GM18520 (cell line): ENCODE results near the gene RTP5.
"Not testable (repeated sequence)": the region's sequence is repeated elsewhere in the genome, so short reads cannot be mapped to it uniquely, and the experiment has no call there.

Source experiments
- ATAC-seq: cut with Tn5 transposase; IDR thresholded peaks from one replicate; pipeline ENCODE4 v1.9.1; 2021; ENCODE audit not compliant: unreplicated experiment

RTP5 gene

DNA sequence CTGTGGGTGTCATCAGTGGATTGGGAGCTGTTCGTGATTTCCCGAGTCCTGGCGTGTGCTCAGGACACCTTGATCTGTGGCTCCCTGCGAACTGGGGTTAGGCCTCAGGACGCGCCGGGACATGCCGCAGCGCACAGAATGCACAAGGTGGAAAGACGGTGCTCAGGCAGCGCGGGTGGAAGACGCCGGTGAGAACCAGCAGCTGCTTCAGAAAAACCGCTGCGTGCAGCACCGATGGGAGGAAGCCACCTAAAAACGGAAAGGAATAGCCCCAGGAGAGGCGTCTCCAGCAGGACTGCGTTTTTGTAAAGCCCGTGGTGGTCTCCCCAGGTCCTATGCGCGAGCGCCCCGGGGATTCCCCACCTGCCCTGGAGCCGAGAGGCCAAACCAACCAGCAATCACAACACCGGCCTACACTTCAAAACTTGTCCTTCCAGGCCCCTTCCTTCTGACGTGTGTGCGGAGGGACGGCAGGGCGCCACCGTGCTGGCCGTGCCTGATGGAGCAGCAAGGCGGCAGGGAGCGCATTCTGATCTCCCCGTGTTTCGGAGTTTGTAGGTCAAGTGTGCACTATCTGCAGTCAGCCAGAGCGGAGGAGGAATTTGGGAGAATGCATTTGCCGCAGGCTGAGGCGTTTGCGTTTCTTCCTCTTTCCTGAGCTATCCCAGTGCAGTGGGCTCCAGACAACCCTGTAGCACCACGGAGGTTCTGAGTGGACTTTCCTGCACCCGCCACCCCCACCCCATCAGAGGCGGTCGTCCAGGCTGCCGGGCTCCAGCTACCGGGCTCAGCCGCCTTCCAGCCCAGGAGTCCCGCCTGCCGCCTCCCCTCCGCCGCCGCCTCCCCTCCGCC is 32.2 kb downstream of the RTP5 start:
- no peak for ATAC-seq

DNA sequence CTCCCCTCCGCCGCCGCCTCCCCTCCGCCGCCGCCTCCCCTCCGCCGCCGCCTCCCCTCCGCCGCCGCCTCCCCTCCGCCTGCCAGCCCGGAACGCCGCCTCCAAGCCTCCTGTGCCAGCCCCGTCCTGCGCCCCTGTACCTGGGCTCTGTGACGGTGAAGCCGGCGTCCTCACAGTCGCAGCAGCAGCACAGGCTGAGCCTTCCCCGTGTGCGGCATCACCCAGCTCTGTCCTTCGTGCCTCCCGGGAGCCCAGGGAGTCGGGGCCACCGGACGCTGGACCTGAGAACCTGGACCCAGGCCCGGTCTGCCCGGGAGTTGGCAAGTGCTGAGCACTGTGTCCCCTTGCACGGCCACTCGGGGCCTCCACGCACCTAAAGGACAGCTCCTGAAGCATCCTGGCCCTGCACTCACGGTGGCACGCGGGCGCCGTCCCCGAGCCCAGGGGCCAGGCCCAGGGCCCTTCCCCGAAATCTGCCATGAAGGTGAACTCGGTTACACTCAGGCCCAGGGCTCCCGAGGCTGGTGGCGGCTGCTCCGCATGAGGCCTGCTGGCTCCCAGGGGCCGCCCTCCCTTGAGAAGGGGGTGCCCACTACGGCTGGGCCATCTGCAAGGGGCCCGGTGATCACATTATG is 32.9 kb downstream of the RTP5 start:
- no peak for ATAC-seq

DNA sequence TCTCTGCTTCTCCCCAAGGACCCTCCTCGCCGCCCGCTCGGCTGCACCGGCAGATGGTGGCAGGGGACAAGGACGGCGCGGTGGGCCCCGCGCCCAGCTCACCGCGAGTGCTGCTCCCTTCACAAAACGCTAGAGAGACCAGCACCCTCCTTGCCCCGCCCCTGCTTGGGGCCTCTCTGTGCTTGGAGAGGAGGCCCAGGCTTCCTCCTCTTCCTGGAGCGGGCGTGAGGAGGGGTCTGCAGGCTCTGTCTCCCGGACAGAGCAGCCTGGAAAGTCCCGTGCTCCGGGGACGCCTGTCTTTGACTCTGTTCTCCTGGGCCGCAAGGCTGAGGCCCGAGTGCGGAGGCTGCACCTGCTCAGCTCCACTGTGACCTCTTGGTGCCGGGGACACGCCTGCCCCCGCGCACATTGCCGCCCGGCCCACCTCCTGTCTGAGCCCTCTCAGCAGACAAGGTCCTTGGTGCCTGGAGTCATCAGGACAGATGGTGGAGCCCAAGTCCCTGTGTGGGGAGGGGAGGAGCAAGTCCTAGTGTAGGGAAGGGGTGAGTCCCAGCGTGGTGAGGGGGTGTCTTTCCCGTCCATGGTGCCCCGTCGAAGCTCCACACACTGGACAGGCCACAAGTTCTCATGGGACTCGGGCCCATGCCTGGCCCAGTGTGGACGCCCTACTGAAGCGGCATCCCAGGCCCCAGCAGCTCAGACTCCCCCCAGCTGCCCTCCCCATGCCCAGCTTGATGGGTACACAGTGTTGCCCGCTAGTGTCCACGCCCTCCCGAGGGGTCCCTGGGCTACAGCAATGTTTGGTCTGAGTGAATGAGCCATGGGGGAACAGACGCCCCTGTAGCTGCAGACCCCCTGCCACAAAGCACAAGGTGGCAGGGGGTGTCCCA is 33.8 kb downstream of the RTP5 start:
- ATAC-seq, result no peak

DNA sequence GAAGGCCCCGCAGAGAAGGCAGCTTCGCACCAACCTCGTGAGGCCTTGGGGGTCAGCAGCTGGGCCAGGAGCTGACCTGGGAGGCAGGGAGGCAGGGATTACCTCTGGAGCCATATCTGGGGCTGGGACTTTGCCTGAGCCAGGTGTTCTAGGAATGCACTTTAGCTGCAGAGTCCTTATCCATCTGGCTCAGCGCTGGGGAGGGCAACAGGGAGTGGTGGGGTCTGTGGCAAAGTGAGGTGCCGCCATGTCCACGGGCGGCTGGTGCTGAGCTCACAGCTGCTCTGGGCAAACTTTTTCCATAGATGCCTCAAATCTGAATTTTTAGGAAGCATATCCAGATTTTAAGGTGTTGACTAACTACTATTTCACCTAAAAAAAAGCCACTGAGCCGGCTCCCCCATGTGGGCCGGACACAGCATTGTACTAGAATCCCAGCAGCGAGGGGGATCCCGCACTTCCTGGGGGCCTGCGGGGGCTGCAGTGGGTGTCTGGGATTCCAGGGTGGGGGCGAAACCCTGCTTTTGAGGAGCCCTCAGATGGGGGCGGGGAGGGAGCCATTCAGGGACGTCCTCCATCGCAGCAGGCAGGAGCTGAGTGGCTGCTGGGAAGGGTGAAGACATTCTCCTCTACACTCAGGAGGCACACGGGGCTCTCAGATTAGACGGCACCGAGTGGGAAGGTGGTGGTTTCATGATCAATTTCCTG is 34.6 kb downstream of the RTP5 start:
- ATAC-seq, result no peak

DNA sequence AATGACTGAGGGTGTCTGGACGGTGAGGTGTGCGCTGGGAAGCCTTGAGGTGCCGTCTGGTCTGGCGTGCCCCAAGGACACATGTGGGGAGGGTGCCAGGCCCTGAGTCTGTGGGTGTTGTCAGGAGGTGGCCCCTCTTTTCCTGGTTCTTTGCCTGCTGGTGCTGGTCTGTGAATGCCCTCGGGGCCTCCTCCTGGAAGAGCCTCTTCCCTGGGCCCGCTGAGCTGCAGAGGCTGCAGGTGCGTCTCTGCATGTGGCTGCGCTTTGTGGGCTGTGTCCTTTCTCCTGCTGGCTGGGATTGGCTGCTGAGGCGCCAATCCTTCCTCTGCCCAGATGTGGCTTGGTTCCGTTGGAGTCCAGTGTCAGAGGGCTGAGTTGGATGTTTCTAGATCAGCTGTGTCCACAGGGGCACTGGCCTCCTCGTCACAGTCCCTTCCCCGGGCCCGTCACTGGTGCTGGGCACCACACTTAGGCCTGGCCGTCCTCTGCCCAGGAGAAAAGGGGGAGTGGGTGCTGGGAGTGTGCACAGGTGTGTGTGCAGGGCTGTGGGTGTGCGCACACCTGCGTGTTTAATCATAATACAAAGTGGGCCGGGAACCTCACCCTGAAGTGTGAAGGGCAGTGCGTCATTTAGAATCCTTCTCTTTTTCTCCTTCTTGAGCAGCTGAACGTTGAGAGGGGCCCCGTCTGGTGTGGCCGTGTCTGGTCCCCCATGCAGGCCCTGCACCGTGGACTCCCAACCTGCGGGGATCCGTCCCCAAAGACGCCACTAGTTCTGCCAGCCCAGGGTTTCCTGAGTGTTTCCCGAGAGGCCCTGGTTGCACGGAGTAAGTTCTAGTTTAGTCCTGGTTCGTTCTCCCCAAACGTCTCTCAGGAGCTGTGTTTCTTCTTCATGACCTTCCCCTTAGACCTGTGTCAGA is 35.5 kb downstream of the RTP5 start:
- no peak for ATAC-seq

DNA sequence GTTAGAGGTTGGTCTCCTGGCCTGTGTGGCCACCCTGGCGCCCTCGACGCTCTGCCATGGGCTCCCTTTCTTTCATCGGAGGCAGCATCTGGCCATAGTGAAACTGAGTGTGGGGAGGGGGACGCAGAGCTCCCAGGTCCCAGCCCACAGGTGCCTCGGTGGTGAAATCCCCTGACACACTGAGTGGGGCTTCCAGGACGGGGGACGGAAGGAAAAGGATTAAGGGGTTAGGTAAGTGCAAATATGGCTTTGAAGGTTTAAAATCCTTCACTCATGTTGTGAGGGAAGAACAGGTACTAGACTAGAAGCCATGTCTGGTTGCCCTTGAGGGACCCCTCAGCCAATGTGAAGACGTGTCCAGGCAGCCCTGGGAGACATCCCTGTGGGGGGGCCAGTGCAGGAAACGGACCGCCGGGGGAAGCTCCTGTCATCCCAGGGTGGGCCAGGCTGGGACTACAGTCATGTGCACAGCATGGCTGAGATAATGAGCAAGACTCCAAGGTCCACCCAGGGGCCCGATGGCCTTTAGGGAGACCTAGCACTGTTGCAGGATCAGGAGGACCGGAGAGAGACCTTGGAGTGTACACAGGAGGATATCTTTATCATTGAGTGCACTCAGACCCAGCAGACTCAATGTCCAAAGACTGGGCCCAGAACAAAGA is 36.3 kb downstream of the RTP5 start:
- ATAC-seq, result no peak

DNA sequence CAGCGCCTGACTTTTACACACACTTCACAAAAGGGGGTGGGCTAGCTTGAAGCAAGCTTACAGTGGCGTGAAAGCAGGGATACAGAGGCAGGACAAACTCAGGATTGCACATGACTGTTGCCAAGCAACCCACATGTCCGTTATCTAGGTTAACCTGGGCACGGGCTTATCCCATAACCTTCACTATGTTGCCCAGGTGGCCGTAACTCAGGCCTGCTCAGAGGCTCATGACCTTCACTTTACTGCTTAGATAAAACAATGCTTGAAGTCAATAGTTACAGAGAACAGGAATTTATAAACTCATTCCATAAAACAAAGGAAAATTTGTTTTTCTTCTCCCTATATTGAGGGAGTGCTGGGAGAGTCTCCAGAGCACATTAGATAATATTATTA is 36.8 kb downstream of the RTP5 start:
- not testable (repeated sequence) for ATAC-seq

DNA sequence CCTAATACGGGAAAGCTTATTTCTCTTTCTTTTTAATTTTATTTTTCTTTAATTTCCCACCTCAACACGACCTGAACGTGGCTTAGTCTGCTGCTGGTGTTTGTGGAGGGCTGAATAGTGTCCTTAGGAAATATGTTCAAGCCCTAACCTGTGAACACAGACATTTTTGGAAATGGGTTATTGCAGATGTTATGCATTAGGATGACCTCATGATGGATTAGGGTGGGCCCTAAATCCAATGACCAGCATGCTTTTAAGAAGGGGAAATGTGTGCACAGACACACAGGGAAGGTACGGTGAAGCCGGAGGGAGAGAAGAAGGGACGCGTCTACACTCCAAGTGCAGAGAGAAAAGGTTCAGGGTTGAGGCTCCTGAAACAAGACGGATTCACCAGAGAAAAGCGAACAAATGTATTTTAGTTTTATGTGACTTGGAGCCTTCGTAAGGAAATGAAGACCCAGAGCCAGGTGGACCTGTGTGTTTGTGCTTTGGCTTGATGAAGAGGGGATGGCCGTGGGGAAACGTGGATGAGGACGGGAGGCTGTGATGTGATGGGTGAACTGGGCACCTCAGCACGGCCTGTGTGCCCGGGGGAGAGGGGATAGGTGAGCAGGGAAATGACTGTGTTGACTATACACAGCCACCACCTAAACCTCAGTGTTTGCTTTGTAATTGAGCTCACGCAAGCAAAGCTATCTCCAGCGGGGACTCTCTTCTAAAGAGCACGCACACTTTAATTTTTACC is 37.5 kb downstream of the RTP5 start:
- no peak for ATAC-seq

DNA sequence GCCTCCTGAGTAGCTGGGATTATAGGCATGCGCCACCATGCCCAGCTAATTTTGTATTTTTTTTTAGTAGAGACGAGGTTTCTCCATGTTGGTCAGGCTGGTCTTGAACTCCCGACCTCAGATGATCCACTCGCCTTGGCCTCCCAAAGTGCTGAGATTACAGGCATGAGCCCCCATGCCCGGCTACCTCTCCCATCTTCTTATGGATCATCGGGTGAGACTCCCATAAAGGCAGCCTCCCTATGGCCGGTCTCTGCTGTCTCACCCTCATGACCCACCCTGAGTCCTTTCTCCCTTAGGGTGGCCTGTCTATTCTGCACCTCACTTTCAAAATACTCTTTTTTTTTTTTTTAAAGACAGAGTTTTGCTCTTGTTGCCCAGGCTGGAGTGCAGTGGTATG is 38.3 kb downstream of the RTP5 start:
- ATAC-seq, result not testable (repeated sequence)

DNA sequence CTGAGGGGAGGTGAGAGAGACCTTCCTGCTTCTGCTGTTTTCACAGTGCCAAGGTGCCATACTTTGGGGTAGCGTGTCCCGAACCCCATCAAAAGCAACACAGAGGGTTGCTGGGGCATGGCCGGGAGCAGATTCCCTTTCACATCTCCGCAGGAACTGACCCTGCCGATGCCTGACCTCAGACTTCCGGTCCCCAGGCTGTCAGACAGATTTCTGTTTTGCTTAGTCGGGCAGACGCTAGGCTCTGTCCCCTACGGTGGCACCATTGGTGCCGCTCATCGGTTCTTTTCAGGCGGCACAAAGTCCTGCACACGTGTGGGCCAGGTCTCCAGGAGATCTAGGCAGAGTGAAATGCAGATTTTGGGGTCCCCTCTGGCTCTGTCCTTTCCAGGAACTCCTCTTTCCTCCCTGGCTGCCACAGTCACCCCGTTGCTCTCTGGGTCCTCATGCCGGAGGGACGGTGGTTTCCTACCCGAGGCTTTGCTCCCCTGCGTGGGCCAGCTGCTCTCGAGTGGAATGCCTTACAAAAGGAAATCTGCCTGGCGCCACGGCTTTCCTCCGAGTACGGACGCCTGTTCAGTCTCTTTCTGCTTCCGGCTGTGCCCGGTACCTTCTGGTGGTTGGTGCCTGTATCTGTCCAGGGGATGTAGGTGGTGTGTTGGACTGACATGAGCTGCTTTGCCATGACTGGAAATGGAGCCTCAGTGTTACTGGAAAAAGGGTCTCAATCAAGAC is 39.3 kb downstream of the RTP5 start:
- ATAC-seq, result no peak

DNA sequence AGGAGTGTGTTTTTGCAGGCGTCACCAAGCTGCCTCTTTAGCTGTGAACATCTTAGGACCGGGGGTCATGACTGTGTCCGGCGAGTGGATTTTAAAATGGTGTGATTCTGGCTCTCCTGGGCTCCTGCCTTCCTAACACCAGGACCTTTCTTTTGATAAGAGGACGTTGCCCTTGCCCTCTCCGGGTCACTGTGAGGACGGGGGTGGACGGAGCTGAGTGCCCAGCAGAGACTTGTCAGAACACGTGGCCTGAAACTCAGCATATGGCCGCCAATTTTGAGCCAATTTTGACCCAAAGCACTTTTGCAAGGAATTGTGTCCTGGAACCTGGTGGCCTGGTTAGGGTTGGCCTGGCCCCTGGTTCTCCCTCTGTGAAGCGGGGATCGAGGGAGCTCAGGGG is 40.2 kb downstream of the RTP5 start:
- no peak for ATAC-seq

DNA sequence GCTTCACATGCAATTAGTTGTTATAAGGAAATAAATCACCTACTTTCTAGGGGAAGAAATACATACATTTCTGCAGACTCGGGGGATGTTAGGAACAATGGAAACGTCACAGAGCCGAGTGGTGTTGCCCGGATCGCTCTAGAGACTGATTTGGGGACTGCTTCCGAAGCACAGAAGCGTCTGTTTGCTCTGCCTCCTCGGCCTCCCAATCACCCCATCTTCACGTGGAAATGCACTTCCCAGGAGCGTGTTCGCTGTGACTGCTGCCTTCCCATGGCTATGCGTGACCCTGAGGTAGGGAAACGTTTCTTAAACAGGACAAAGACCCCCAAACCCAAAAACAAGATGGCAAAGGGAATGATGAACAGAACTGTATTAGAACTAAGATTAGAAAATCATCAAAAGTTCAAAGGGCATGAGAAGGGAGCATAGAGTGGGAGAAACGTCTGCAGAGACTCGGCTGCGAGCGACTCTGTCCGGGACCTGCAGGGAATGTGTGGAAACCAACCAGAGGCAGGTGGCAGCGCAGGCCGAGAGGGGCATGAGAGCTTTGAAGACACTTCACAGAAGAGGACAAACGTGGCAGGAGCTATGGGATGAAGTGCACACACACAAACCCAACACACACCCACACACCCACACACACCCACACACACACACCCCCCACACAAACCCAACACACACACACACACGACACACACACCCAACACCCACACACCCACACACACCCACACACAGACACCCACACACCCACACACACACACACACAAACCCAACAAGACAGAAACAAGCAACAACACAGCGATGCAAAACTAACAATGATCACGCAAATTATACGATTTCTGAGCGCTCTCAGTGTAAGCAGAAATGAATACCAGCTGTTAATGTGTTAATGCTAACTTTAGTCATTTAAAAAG is 41.3 kb downstream of the RTP5 start:
- ATAC-seq, result no peak

DNA sequence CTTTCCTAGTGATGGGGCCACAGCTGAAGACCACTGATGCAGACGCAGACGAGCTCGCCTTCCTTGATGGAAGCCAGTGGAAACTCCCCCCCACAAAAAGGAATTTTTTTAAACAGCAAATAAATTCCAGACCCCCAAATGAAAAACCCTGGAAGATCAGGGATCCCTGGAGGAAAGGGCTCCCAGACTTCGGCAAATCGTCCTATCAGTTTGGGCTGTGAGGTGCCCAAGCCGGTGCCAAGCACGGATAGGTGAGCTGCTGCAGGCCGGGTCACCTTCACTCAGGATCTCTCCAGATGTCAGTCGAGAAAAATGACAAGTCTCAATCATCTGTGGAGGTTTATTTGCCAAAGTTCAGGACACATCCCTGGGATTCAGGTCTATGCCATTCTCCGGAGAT is 42.0 kb downstream of the RTP5 start:
- ATAC-seq, result no peak

DNA sequence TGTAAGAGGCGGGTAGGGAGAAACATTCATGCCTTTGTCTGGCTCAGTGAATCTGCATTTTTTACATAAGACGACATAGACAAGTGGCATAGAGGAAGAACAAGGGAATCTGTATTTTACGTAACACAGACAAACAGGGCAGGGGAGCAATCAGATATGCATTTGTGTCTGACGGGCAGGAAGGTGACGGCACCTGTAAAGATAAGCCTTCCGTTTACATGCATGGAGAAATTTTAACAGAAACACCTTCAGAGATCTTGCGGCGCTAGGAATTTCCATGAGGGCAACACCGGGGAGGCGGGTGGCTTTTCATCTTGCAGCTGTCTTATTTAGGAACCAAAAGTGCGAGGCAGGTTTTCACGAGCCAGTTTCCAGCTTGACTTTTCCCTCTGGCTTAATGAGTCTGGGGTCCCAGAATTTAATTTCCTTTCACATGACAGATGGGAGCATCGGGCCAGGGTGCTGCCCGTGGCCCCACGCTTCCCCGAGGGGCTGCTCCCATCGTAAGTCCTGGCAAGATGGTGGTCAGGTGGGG is 42.6 kb downstream of the RTP5 start:
- ATAC-seq, result no peak

DNA sequence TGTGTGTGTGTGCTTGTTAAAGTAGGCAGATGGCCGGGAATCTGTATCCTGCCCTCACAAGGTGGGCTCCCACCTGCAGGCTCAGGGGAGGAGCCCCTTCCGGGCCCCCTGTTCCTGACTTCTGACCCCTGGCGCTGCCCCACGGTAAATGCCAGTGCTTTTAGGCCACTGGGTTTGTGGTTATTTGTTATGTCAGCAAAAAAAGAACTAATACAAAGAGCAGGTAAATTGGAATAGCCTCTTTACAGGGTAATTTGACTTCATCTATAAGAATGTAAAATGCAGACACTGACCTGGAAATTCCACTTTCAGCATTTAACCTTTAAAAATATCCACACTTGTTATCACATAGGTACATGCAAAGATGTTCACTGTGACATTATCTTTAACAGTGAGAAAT is 44.2 kb downstream of the RTP5 start:
- no peak for ATAC-seq

DNA sequence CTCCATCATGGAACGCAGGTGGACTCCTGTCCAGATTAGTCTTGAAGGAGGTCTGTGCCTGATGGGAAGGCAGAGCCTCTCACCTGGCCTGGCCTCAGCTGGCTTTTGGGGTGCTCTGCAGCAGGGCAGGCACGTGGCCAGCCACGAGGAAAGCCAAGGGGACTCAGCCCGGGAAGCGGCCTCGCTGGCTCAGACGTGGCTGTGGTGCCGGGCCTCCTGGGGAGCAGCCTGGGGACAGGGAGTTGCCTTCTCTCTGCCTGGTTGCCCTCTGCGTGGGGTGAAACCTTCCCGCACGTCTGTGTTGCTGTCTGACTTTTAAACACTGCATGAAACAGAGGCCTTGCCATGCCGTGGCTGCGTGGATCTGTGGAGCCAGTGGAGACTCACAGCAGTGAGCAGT is 45.0 kb downstream of the RTP5 start:
- ATAC-seq, result no peak

DNA sequence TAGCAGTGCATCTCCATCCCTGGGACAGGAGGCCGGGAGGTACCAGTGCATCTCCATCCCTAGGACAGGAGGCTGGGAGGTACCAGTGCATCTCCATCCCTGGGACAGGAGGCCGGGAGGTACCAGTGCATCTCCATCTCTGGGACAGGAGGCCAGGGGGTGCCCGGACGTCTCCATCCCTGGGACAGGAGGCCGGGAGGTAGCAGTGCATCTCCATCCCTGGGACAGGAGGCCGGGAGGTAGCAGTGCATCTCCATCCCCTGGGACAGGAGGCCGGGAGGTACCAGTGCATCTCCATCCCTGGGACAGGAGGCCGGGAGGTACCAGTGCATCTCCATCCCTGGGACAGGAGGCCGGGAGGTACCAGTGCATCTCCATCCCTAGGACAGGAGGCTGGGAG is 52.1 kb downstream of the RTP5 start:
- ATAC-seq, result not testable (repeated sequence)
